ENCODE measurements around the gene HIBCH. TPM values are rescaled to one million over a fixed set of nuclear protein-coding genes. Genes with fewer than 3 reads are reported as not detected.

The HIBCH gene
- polyA plus RNA-seq, 2 of the 4 experiments (the other 2 are of a cell fraction) = 21.8 to 26.9 TPM

DNA sequence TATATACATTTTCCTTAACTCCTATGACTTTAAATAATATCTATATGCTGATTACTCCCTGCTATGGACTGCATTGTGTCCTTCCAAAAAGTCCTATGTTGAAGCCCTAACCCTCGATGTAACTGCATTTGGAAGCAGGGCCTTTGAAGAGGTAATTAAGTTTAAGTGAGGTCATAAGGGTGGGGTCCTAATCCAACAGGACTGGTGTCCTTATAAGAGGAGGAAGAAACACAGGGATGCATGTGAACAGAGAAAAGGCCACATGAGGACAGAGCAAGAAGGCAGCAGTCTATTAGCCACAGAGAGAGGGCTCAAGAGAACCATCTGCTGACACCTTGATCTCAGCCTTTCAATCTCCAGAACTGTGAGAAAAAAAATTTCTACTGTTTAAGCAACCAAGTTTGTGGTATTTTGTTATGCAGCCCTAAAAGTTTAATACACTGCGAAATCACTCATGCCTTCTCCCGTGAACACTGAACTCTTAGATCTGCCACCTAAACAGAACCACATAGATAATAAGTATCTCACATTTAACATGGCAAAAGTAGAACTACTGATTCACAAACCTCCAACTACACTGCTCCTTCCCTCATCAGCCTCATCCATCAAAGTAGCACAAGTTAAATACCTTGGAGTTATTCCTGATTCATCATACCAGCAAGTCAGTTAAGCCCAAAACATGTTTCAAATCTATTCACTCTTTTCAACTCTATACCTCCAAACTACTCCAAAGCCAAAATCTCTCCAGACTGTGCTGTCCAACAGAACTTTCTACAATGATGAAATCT lies 65.4 kb downstream of the HIBCH start (continued):
- TF ChIP-seq CBX2 (IDR thresholded peaks at IDR 0.05; ENCODE audit: borderline replicate concordance, low read depth) (no peak), MAFK (IDR thresholded peaks at IDR 0.05; ENCODE audit: partially characterized antibody) (no peak), RCOR1 (IDR thresholded peaks at IDR 0.05; ENCODE audit: low read depth, low read length) (no peak), USF2 (IDR thresholded peaks at IDR 0.05) (no peak), RARB (CRISPR knock-in tag; IDR thresholded peaks at IDR 0.05) (no peak), NFE2L2 (conservative IDR thresholded peaks at IDR 0.05; ENCODE audit: low read length) (no peak), HOXB5 (CRISPR knock-in tag; IDR thresholded peaks at IDR 0.05) (no peak), KDM5A (IDR thresholded peaks at IDR 0.05) (no peak), POLR2A (IDR thresholded peaks at IDR 0.05; ENCODE audit: low read length) (no peak)

- TF ChIP-seq KDM5A (IDR thresholded peaks at IDR 0.05) (no peak), EP300 (IDR thresholded peaks at IDR 0.05) (no peak), ZC3H11A (IDR thresholded peaks at IDR 0.05) (no peak), POLR2A (IDR thresholded peaks at IDR 0.05; ENCODE audit: low read length) (no peak), PHF8 (IDR thresholded peaks at IDR 0.05; ENCODE audit: borderline replicate concordance, low read depth) (no peak), FOSL2 (IDR thresholded peaks at IDR 0.05) (no peak), FOSL2 (CRISPR knock-in tag; IDR thresholded peaks at IDR 0.05) (no peak), NPAS2 (CRISPR knock-in tag; IDR thresholded peaks at IDR 0.05; ENCODE audit: borderline replicate concordance) (no peak), SREBF2 (IDR thresholded peaks at IDR 0.05) (no peak), MAZ (IDR thresholded peaks at IDR 0.05; ENCODE audit: borderline replicate concordance, low read depth, low read length) (no peak), USF2 (IDR thresholded peaks at IDR 0.05) (no peak), CTCF (IDR thresholded peaks at IDR 0.05) (no peak), ZSCAN20 (CRISPR knock-in tag; IDR thresholded peaks at IDR 0.05) (no peak), ZNF302 (CRISPR knock-in tag; IDR thresholded peaks at IDR 0.05) (no peak), RAD21 (conservative IDR thresholded peaks at IDR 0.05 in 1 of 2, IDR thresholded peaks at IDR 0.05 in 1 of 2) (no peak), RCOR1 (IDR thresholded peaks at IDR 0.05; ENCODE audit: low read depth, low read length) (no peak), GATA3 (IDR thresholded peaks at IDR 0.05; ENCODE audit: borderline replicate concordance) (no peak)
- TF ChIP-seq, protein P1, sequence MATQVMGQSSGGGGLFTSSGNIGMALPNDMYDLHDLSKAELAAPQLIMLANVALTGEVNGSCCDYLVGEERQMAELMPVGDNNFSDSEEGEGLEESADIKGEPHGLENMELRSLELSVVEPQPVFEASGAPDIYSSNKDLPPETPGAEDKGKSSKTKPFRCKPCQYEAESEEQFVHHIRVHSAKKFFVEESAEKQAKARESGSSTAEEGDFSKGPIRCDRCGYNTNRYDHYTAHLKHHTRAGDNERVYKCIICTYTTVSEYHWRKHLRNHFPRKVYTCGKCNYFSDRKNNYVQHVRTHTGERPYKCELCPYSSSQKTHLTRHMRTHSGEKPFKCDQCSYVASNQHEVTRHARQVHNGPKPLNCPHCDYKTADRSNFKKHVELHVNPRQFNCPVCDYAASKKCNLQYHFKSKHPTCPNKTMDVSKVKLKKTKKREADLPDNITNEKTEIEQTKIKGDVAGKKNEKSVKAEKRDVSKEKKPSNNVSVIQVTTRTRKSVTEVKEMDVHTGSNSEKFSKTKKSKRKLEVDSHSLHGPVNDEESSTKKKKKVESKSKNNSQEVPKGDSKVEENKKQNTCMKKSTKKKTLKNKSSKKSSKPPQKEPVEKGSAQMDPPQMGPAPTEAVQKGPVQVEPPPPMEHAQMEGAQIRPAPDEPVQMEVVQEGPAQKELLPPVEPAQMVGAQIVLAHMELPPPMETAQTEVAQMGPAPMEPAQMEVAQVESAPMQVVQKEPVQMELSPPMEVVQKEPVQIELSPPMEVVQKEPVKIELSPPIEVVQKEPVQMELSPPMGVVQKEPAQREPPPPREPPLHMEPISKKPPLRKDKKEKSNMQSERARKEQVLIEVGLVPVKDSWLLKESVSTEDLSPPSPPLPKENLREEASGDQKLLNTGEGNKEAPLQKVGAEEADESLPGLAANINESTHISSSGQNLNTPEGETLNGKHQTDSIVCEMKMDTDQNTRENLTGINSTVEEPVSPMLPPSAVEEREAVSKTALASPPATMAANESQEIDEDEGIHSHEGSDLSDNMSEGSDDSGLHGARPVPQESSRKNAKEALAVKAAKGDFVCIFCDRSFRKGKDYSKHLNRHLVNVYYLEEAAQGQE (IDR thresholded peaks at IDR 0.05) = no peak
- TF ChIP-seq, protein P2, sequence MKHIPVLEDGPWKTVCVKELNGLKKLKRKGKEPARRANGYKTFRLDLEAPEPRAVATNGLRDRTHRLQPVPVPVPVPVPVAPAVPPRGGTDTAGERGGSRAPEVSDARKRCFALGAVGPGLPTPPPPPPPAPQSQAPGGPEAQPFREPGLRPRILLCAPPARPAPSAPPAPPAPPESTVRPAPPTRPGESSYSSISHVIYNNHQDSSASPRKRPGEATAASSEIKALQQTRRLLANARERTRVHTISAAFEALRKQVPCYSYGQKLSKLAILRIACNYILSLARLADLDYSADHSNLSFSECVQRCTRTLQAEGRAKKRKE (CRISPR knock-in tag; IDR thresholded peaks at IDR 0.05; ENCODE audit: low read depth) = no peak
- no peak for DNase-seq (ENCODE audit: low read depth in 1 of 2, low spot score in 1 of 2)
- H3K4me2 ChIP-seq = no peak overlapping the region
- ChIA-PET CTCF (interaction anchor here (1.1 to 1.7 kb wide), 3 partner anchors 13 to 161 kb away, joined by 3 read pairs; a partner anchor contains a TSS), POLR2A (no interaction called here)
- no peak overlapping the region for H3K4me3 ChIP-seq
- no peak for FAIRE-seq
- no peaks in the 10 kb centered on the region for H3K9me3 ChIP-seq
- H3K4me1 ChIP-seq = no peaks in the 10 kb centered on the region
- ATAC-seq = no peak
- WGBS (ENCODE audit: missing lambda C conversion rate) = 94% methylated on average over 2 of the region's 2 CpGs
- H3K27ac ChIP-seq = no peak overlapping the region
These were observed 69.2 kb downstream of the HIBCH start for GRCh38 chr2:190250421-190250820.

Data from A549 (cell line).